GM12878 (cell line): ENCODE data around the gene SEC22C. TPM values are rescaled to one million over a fixed set of nuclear protein-coding genes. Genes with fewer than 3 reads are reported as not detected.

ENCODE experiments used
- ATAC-seq: fragments of 200-7000 bp; cut with Tn5 transposase; 3 replicates; pipeline ENCODE4 v1.9.1; 2020; ENCODE audit warnings: mild to moderate bottlenecking, moderate library complexity
- BruUV-seq: library from RNA; stranded (reverse); fragments of 400-500 nt; replicated peaks from 2 replicates; lab custom pipeline; 2021; lab: Mats Ljungman, UMichigan
- CTCF ChIA-PET: fragments of 300-600 bp; sonication (Branson Sonifier 250); formaldehyde crosslinking; extraction: SDS; loops from one replicate; lab custom pipeline; 2021; ENCODE audit warnings: inconsistent platforms; lab: Yijun Ruan, JAX
- POLR2A ChIA-PET: fragments of 350-600 bp; formaldehyde crosslinking; extraction: SDS; loops from one replicate; lab custom pipeline; 2021; ENCODE audit warnings: inconsistent platforms; lab: Charles Lee
- RAD21 ChIA-PET: fragments of 300-600 bp; sonication (Branson Sonifier 250); formaldehyde crosslinking; loops from one replicate; lab custom pipeline; 2023; ENCODE audit warnings: antibody characterized with exemption; ENCODE audit not compliant: unreplicated experiment; lab: Charles Lee
- SMC1A ChIA-PET: fragments of 300-600 bp; sonication (Branson Sonifier 250); formaldehyde crosslinking; loops from one replicate; lab custom pipeline; 2023; ENCODE audit not compliant: unreplicated experiment, uncharacterized antibody; lab: Charles Lee
- DNase-seq: peaks from one replicate; pipeline ENCODE4 v3.0.0-alpha.2; 2011; ENCODE audit warnings: low read depth, low spot score
- FAIRE-seq: peaks from 3 replicates; lab custom pipeline; 2011; peaks lifted over from hg19 to GRCh38; lab: Jason Lieb, UNC
- H2AFZ ChIP-seq: 2 replicates; pipeline ENCODE4 v1.6.0; 2011; ENCODE audit warnings: low read depth, low read length, control low read depth; ENCODE audit not compliant: control insufficient read depth
- H3K27ac ChIP-seq: 2 replicates; pipeline ENCODE4 v1.5.1; 2011; ENCODE audit warnings: control low read depth; ENCODE audit not compliant: control insufficient read depth, insufficient read depth
- H3K27me3 ChIP-seq, 2 experiments: replicated peaks in 1 of 2; 2 replicates each; pipeline versions ENCODE4 v1.6.0 to v1.6.1; 2011; ENCODE audit warnings: low read length in 1 of 2; ENCODE audit not compliant: control insufficient read depth in 2 of 2, insufficient read depth in 2 of 2
- H3K36me3 ChIP-seq, 2 experiments: 2 replicates each; pipeline ENCODE4 v1.5.1; 2011; ENCODE audit warnings: low read length in 1 of 2; ENCODE audit not compliant: control insufficient read depth in 2 of 2, insufficient read depth in 2 of 2
- H3K4me1 ChIP-seq: 2 replicates; pipeline ENCODE4 v1.6.1; 2011; ENCODE audit warnings: mild to moderate bottlenecking, low read length, moderate library complexity, mixed read lengths; ENCODE audit not compliant: control insufficient read depth, insufficient read depth
- H3K4me2 ChIP-seq: 2 replicates; pipeline ENCODE4 v1.6.0; 2011; ENCODE audit warnings: control low read depth; ENCODE audit not compliant: control insufficient read depth, insufficient read depth
- H3K4me3 ChIP-seq: fragments of 200-600 bp; sonication (generic); 2 replicates; pipeline ENCODE4 v1.5.1; 2016
- H3K79me2 ChIP-seq: 2 replicates; pipeline ENCODE4 v1.6.0; 2011; ENCODE audit warnings: low read length; ENCODE audit not compliant: control insufficient read depth, insufficient read depth
- H3K9ac ChIP-seq: 2 replicates; pipeline ENCODE4 v1.8.0; 2011; ENCODE audit warnings: low read length, control low read depth, mixed read lengths; ENCODE audit not compliant: control insufficient read depth, insufficient read depth
- H3K9me3 ChIP-seq: replicated peaks from 3 replicates; pipeline ENCODE4 v1.5.1; 2011; ENCODE audit warnings: mild to moderate bottlenecking, low read length; ENCODE audit not compliant: control insufficient read depth, insufficient read depth
- H4K20me1 ChIP-seq: 2 replicates; pipeline ENCODE4 v1.6.0; 2011; ENCODE audit not compliant: control insufficient read depth, insufficient read depth
- EZH2 ChIP-seq: IDR thresholded peaks from 2 replicates; pipeline ENCODE4 v1.6.1; 2012; ENCODE audit warnings: low read depth, mild to moderate bottlenecking, control low read depth, inconsistent platforms, low read length, borderline replicate concordance; ENCODE audit not compliant: control insufficient read depth
- MEF2B ChIP-seq: fragments of 450-650 bp; IDR thresholded peaks from 2 replicates; pipeline ENCODE4 v1.6.1; 2018; ENCODE audit warnings: mild to moderate bottlenecking, moderate library complexity; ENCODE audit not compliant: partially characterized antibody, poor library complexity, severe bottlenecking
- NFIC ChIP-seq: IDR thresholded peaks from 2 replicates; pipeline ENCODE4 v1.6.1; 2012; ENCODE audit warnings: low read depth, mild to moderate bottlenecking, inconsistent platforms, low read length, moderate library complexity
- SMAD1 ChIP-seq: fragments of 450-650 bp; IDR thresholded peaks from 2 replicates; pipeline ENCODE4 v1.6.1; 2018; ENCODE audit warnings: mild to moderate bottlenecking, low read depth; ENCODE audit not compliant: partially characterized antibody
- YBX1 ChIP-seq: fragments of 450-650 bp; IDR thresholded peaks from 2 replicates; pipeline ENCODE4 v1.6.1; 2016; ENCODE audit warnings: antibody characterized with exemption
- WGBS: methylation state at CpG from one replicate; pipeline ENCODE4 v1.1.6; 2016; ENCODE audit warnings: low lambda C conversion rate; ENCODE audit not compliant: insufficient replicate concordance, insufficient coverage; ENCODE audit errors: missing lambda C conversion rate; 5-methylcytosine and 5-hydroxymethylcytosine counted together
- in situ Hi-C: fragments of 300-500 bp; cut with MboI; formaldehyde crosslinking; loops from 9 replicates; pipeline ENCODE4 v1.14.3; 2018; ENCODE audit warnings: mixed read lengths
- intact Hi-C: fragments of 100-400 bp; cut with micrococcal nuclease; formaldehyde crosslinking; loops from one replicate; pipeline ENCODE4 v1.14.2; 2022; ENCODE audit not compliant: unreplicated experiment
- polyA plus RNA-seq, 11 experiments: library from polyadenylated mRNA; depleted of rRNA in 4 of 11; unstranded in 6 of 11; stranded (reverse) in 5 of 11; fragments of >200 nt; fragmentation: Nextera tagmentation in 4 of 11; fragmentation: Illumina TruSeq in 1 of 11; extraction: Ambion mirVana in 4 of 11; extraction: Trizol in 1 of 11; gene quantifications; 1 replicate in 1 of 11; 2 replicates in 10 of 11; pipeline versions ENCODE4 v1.2.1 to v1.2.3, GENCODE V29; 2011 to 2016; ENCODE audit warnings: inconsistent platforms in 2 of 11, missing spikeins in 2 of 11, low read depth in 1 of 11
- total RNA-seq, 4 experiments: library from RNA; depleted of rRNA in 3 of 4; stranded (reverse); fragments of >200 nt in 3 of 4; fragmentation: Illumina TruSeq in 1 of 4; extraction: Trizol in 1 of 4; gene quantifications; 2 replicates each; pipeline versions ENCODE4 v1.2.1 to v1.2.3, GENCODE V29; 2013 to 2021
- TF ChIP-seq, protein P1 (sequence below): IDR thresholded peaks from 2 replicates; pipeline ENCODE4 v1.6.1; 2012; ENCODE audit warnings: improper control_type of control experiment, low read depth, low read length; ENCODE audit not compliant: insufficient replicate concordance
- TF ChIP-seq, protein P2 (sequence below): fragments of 450-650 bp; formaldehyde crosslinking; IDR thresholded peaks from 2 replicates; pipeline ENCODE4 v1.4.0; 2022; ENCODE audit warnings: mild to moderate bottlenecking, moderate library complexity

Gene SEC22C
- total and polyA plus RNA-seq, 10 of the 15 experiments (the other 5 are each of a cell fraction or from before 2014, with no cell fraction given), result 15.6 to 47.0 (median 39.1) TPM

DNA sequence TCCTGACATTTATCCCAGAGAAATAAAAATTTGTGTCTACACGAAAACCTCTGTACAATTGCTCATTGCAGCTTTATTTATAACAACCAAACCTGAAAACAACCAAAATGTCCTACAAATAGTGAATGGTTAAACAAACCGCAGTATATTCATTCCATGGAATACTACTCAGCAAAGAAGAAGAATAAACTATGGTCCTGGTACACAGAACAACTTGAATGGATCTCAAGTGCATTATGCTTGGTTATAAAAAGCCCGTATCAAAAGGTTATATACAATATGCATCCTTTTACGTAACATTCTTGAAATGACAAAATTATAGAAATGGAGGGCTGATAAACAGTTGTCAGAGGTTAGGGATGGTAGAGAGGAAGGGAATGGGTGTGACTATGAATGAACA, 3.7 kb downstream of the SEC22C start:
- no TSS peak for BruUV-seq
- TF ChIP-seq, protein P1, sequence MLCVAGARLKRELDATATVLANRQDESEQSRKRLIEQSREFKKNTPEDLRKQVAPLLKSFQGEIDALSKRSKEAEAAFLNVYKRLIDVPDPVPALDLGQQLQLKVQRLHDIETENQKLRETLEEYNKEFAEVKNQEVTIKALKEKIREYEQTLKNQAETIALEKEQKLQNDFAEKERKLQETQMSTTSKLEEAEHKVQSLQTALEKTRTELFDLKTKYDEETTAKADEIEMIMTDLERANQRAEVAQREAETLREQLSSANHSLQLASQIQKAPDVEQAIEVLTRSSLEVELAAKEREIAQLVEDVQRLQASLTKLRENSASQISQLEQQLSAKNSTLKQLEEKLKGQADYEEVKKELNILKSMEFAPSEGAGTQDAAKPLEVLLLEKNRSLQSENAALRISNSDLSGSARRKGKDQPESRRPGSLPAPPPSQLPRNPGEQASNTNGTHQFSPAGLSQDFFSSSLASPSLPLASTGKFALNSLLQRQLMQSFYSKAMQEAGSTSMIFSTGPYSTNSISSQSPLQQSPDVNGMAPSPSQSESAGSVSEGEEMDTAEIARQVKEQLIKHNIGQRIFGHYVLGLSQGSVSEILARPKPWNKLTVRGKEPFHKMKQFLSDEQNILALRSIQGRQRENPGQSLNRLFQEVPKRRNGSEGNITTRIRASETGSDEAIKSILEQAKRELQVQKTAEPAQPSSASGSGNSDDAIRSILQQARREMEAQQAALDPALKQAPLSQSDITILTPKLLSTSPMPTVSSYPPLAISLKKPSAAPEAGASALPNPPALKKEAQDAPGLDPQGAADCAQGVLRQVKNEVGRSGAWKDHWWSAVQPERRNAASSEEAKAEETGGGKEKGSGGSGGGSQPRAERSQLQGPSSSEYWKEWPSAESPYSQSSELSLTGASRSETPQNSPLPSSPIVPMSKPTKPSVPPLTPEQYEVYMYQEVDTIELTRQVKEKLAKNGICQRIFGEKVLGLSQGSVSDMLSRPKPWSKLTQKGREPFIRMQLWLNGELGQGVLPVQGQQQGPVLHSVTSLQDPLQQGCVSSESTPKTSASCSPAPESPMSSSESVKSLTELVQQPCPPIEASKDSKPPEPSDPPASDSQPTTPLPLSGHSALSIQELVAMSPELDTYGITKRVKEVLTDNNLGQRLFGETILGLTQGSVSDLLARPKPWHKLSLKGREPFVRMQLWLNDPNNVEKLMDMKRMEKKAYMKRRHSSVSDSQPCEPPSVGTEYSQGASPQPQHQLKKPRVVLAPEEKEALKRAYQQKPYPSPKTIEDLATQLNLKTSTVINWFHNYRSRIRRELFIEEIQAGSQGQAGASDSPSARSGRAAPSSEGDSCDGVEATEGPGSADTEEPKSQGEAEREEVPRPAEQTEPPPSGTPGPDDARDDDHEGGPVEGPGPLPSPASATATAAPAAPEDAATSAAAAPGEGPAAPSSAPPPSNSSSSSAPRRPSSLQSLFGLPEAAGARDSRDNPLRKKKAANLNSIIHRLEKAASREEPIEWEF, result no peak
- TF ChIP-seq YBX1, result no peak
- no peak for TF ChIP-seq SMAD1
- no peak for TF ChIP-seq NFIC
- no peak for TF ChIP-seq EZH2
- TF ChIP-seq MEF2B, result no peak
- TF ChIP-seq, protein P2, sequence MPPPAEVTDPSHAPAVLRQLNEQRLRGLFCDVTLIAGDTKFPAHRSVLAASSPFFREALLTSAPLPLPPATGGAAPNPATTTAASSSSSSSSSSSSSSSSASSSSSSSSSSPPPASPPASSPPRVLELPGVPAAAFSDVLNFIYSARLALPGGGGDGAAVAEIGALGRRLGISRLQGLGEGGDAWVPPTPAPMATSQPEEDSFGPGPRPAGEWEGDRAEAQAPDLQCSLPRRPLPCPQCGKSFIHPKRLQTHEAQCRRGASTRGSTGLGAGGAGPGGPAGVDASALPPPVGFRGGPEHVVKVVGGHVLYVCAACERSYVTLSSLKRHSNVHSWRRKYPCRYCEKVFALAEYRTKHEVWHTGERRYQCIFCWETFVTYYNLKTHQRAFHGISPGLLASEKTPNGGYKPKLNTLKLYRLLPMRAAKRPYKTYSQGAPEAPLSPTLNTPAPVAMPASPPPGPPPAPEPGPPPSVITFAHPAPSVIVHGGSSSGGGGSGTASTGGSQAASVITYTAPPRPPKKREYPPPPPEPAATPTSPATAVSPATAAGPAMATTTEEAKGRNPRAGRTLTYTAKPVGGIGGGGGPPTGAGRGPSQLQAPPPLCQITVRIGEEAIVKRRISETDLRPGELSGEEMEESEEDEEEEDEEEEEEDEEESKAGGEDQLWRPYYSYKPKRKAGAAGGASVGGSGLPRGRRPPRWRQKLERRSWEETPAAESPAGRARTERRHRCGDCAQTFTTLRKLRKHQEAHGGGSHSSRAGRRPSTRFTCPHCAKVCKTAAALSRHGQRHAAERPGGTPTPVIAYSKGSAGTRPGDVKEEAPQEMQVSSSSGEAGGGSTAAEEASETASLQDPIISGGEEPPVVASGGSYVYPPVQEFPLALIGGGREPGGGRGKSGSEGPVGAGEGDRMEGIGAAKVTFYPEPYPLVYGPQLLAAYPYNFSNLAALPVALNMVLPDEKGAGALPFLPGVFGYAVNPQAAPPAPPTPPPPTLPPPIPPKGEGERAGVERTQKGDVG, result no peak

More for the DNA sequence above, 3.7 kb downstream of the SEC22C start:
- Histone ChIP-seq H2AFZ (no peak overlapping the region), H3K4me3 (no peak overlapping the region), H3K9ac (no peak overlapping the region), H3K4me1 (peaks cover 3% of the 10 kb centered on the region), H3K27me3 (no peaks in the 10 kb centered on the region), H3K27ac (no peak overlapping the region), H4K20me1 (no peaks in the 10 kb centered on the region), H3K4me2 (no peak overlapping the region), H3K36me3 (peaks cover 0 to 12% of the 10 kb centered on the region in 2 experiments; a peak in 3 of 4 replicates), H3K79me2 (peaks cover 30% of the 10 kb centered on the region), H3K9me3 (peaks cover 11% of the 10 kb centered on the region)
- ChIA-PET CTCF (interaction anchor here (1.0 to 2.1 kb wide), 5 partner anchors 12 to 331 kb away, joined by 3 to 7 read pairs (median 4); partner anchors contain the start of gene NKTR), POLR2A (interaction anchor here (1.0 kb wide), 1 partner anchor 13 kb away, joined by 8 read pairs; no protein-coding TSS in a partner anchor), RAD21 (interaction anchor here (0.8 kb wide), 1 partner anchor 35 kb away, joined by 4 read pairs; no protein-coding TSS in a partner anchor), SMC1A (interaction anchor here (0.6 kb wide), 1 partner anchor 25 kb away, joined by 4 read pairs; no protein-coding TSS in a partner anchor)
- WGBS, result 98% methylated on average over 4 of the region's 4 CpGs
- in situ Hi-C loops, result loop anchor here (10.0 kb wide), 1 partner anchor 167 kb away; no protein-coding TSS in a partner anchor
- intact Hi-C loops, result no loop called here
- FAIRE-seq (no peak), DNase-seq (no peak), ATAC-seq (no peak)
